OCI-LY1 (cell line): ENCODE data around the gene MOGAT1.

Experiments
- H2AFZ ChIP-seq: fragments of 200-600 bp; sonication (generic), shearing (Covaris generic); 2 replicates; pipeline ENCODE4 v1.6.0; 2014; ENCODE audit warnings: antibody characterized with exemption, mild to moderate bottlenecking, low read length
- H3F3A ChIP-seq: fragments of 200-600 bp; sonication (generic), shearing (Covaris generic); 2 replicates; pipeline ENCODE4 v1.6.0; 2014; ENCODE audit warnings: mild to moderate bottlenecking, antibody characterized with exemption, low read length, moderate library complexity; ENCODE audit not compliant: insufficient read depth
- H3K27ac ChIP-seq: fragments of 200-600 bp; sonication (generic); 2 replicates; pipeline ENCODE4 v1.5.1; 2014; ENCODE audit warnings: low read length, mixed run types, mild to moderate bottlenecking, low read depth; ENCODE audit not compliant: poor library complexity, severe bottlenecking
- H3K27me3 ChIP-seq: fragments of 200-600 bp; sonication (generic); 2 replicates; pipeline ENCODE4 v1.6.0; 2014; ENCODE audit warnings: antibody characterized with exemption, mild to moderate bottlenecking, low read length, moderate library complexity; ENCODE audit not compliant: insufficient read depth
- H3K36me3 ChIP-seq: fragments of 200-600 bp; sonication (generic); 2 replicates; pipeline ENCODE4 v1.6.1; 2014; ENCODE audit warnings: mild to moderate bottlenecking, antibody characterized with exemption, low read length, moderate library complexity, mixed read lengths; ENCODE audit not compliant: insufficient read depth
- H3K4me1 ChIP-seq: fragments of 200-600 bp; sonication (generic); 2 replicates; pipeline ENCODE4 v1.5.1; 2014; ENCODE audit warnings: mild to moderate bottlenecking, low read length, moderate library complexity; ENCODE audit not compliant: insufficient read depth, severe bottlenecking
- H3K4me2 ChIP-seq: fragments of 200-600 bp; sonication (generic), shearing (Covaris generic); 2 replicates; pipeline ENCODE4 v1.6.1; 2014; ENCODE audit warnings: low read length
- H3K4me3 ChIP-seq: fragments of 200-600 bp; sonication (generic); 2 replicates; pipeline ENCODE4 v1.5.1; 2014; ENCODE audit warnings: low read length, low read depth, mild to moderate bottlenecking, mixed read lengths; ENCODE audit not compliant: poor library complexity, severe bottlenecking
- H3K79me2 ChIP-seq: fragments of 200-600 bp; shearing (Covaris generic); 2 replicates; pipeline ENCODE4 v1.6.1; 2016; ENCODE audit warnings: mixed run types, low read length, mixed read lengths; ENCODE audit not compliant: insufficient read depth
- H3K9ac ChIP-seq: fragments of 200-600 bp; sonication (generic), shearing (Covaris generic); 2 replicates; pipeline ENCODE4 v1.6.1; 2014; ENCODE audit warnings: mild to moderate bottlenecking, low read length, mixed read lengths
- H3K9me2 ChIP-seq: fragments of 200-600 bp; sonication (generic), shearing (Covaris generic); 2 replicates; pipeline ENCODE4 v1.6.1; 2014; ENCODE audit warnings: low read depth, mild to moderate bottlenecking, low read length, mixed read lengths
- H3K9me3 ChIP-seq: fragments of 200-600 bp; shearing (Covaris generic); 2 replicates; pipeline ENCODE4 v1.6.1; 2014; ENCODE audit warnings: low read length, mixed read lengths
- H4K20me1 ChIP-seq: fragments of 200-600 bp; sonication (generic), shearing (Covaris generic); 2 replicates; pipeline ENCODE4 v1.6.0; 2016; ENCODE audit warnings: mild to moderate bottlenecking, low read length; ENCODE audit not compliant: insufficient read depth
- EZH2 ChIP-seq: fragments of 200-600 bp; sonication (generic), shearing (Covaris generic); IDR thresholded peaks from 2 replicates; pipeline ENCODE4 v1.8.0; 2017; ENCODE audit warnings: borderline replicate concordance, mixed run types, mild to moderate bottlenecking, antibody characterized with exemption, low read length, moderate library complexity, mixed read lengths
- TF ChIP-seq, protein P1 (sequence below): fragments of 200-600 bp; sonication (generic), shearing (Covaris generic); IDR thresholded peaks from 2 replicates; pipeline ENCODE4 v1.5.1; 2017; ENCODE audit warnings: mild to moderate bottlenecking, antibody characterized with exemption, low read length, moderate library complexity, mixed read lengths

Gene MOGAT1

GRCh38 chr2:222623756-222624309 lies 47.6 kb upstream of the MOGAT1 start:
- Histone ChIP-seq H3K79me2 (no peaks in the 10 kb centered on the region), H3F3A (no peaks in the 10 kb centered on the region), H3K9ac (no peak overlapping the region), H3K27ac (no peak overlapping the region), H3K9me3 (no peaks in the 10 kb centered on the region), H3K36me3 (peaks cover 87% of the 10 kb centered on the region), H3K4me1 (no peaks in the 10 kb centered on the region), H3K4me3 (no peak overlapping the region), H2AFZ (no peak overlapping the region), H4K20me1 (no peaks in the 10 kb centered on the region), H3K9me2 (no peaks in the 10 kb centered on the region), H3K4me2 (no peak overlapping the region), H3K27me3 (no peaks in the 10 kb centered on the region)
- TF ChIP-seq EZH2: no peak
- TF ChIP-seq, protein P1, sequence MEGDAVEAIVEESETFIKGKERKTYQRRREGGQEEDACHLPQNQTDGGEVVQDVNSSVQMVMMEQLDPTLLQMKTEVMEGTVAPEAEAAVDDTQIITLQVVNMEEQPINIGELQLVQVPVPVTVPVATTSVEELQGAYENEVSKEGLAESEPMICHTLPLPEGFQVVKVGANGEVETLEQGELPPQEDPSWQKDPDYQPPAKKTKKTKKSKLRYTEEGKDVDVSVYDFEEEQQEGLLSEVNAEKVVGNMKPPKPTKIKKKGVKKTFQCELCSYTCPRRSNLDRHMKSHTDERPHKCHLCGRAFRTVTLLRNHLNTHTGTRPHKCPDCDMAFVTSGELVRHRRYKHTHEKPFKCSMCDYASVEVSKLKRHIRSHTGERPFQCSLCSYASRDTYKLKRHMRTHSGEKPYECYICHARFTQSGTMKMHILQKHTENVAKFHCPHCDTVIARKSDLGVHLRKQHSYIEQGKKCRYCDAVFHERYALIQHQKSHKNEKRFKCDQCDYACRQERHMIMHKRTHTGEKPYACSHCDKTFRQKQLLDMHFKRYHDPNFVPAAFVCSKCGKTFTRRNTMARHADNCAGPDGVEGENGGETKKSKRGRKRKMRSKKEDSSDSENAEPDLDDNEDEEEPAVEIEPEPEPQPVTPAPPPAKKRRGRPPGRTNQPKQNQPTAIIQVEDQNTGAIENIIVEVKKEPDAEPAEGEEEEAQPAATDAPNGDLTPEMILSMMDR: no peak

DNA sequence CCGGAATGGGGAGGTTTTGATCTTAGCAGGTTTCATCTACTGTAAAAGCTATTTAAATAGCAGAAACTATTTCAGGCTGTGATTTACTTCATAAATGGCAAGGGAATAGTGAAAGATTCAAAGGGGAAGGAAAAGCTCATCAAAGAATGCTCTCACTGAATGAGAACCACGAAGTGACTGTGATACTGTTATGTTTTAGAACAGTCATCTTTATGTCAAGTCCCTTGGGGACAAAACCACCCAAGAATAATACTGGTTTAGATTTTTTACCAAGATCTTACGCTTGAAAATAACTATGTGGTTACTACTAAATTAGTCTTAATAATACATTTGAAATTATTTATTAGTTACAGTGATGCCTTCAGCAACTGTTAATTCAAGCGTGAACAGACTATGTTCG lies 43.7 kb upstream of the MOGAT1 start:
- Histone ChIP-seq H3K4me3 (no peak overlapping the region), H2AFZ (no peak overlapping the region), H3K79me2 (no peaks in the 10 kb centered on the region), H3K9ac (no peak overlapping the region), H3K9me2 (no peaks in the 10 kb centered on the region), H3K4me1 (no peaks in the 10 kb centered on the region), H3K9me3 (no peaks in the 10 kb centered on the region), H3K4me2 (no peak overlapping the region), H3K36me3 (peaks cover 94% of the 10 kb centered on the region), H3F3A (no peaks in the 10 kb centered on the region), H3K27me3 (no peaks in the 10 kb centered on the region), H3K27ac (no peak overlapping the region), H4K20me1 (no peaks in the 10 kb centered on the region)
- TF ChIP-seq EZH2: no peak
- TF ChIP-seq, protein P1: no peak

DNA sequence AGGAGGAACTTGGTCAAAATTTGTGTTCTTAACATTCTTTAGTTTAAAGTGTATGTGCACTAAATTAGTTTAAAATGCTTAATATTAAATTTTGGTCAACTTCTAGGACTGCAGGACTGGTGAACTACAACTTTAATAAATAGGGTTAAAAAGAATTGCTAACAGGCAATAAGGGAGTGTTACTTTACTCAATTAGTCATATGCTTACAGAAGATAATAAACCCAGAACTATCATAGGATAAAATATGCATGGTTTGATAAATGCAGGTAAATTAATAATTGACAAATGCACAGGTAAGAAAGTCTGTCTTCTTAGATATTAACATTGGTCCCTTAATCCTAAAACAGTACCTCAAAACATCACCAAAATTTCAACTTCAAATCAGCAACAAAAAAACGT lies 36.2 kb upstream of the MOGAT1 start:
- TF ChIP-seq, protein P1: no peak
- TF ChIP-seq EZH2: no peak
- H3K27me3 ChIP-seq: no peaks in the 10 kb centered on the region
- no peak overlapping the region for H2AFZ ChIP-seq
- H3K36me3 ChIP-seq: peaks cover 97% of the 10 kb centered on the region
- H3K9me3 ChIP-seq: no peaks in the 10 kb centered on the region
- H3K4me2 ChIP-seq: no peak overlapping the region
- H3K79me2 ChIP-seq: no peaks in the 10 kb centered on the region
- H3K9ac ChIP-seq: no peak overlapping the region
- H4K20me1 ChIP-seq: no peaks in the 10 kb centered on the region
- H3K4me1 ChIP-seq: no peaks in the 10 kb centered on the region
- H3K4me3 ChIP-seq: no peak overlapping the region
- H3K9me2 ChIP-seq: no peaks in the 10 kb centered on the region
- H3K27ac ChIP-seq: no peak overlapping the region
- H3F3A ChIP-seq: 0 out of 2 replicates have a peak, but pooled peaks cover 3% of the 10 kb centered on the region
